Caco-2 (cell line): ENCODE results near the gene NT5C1B. TPM values are rescaled to one million over a fixed set of nuclear protein-coding genes. Genes with fewer than 3 reads are reported as not detected.

Experiments used
- BruUV-seq: library from RNA; stranded (reverse); fragments of 400-500 nt; replicated peaks from 2 replicates; lab custom pipeline; 2021; lab: Mats Ljungman, UMichigan
- CTCF ChIA-PET: fragments of 300-600 bp; sonication (Branson Sonifier 250); formaldehyde crosslinking; loops from one replicate; lab custom pipeline; 2022; ENCODE audit warnings: antibody characterized with exemption; lab: Charles Lee
- POLR2A ChIA-PET: fragments of 300-600 bp; sonication (Branson Sonifier 250); formaldehyde crosslinking; loops from one replicate; lab custom pipeline; 2022; ENCODE audit warnings: antibody characterized with exemption; lab: Charles Lee
- DNase-seq, 2 experiments: peaks; one replicate each; pipeline versions ENCODE4 v3.0.0 to v3.0.0-alpha.2; 2020 to 2022
- H3K27me3 ChIP-seq: replicated peaks from 2 replicates; pipeline ENCODE4 v1.6.0; 2011; ENCODE audit warnings: low read length; ENCODE audit not compliant: control insufficient read depth, insufficient read depth
- H3K36me3 ChIP-seq: 2 replicates; pipeline ENCODE4 v1.5.1; 2011; ENCODE audit warnings: low read length; ENCODE audit not compliant: control insufficient read depth, insufficient read depth
- H3K4me1 ChIP-seq: fragments of 250-450 bp; sonication (Bioruptor Pico); 2 replicates; pipeline ENCODE4 v1.5.1; 2020; ENCODE audit warnings: mild to moderate bottlenecking
- H3K4me3 ChIP-seq: 2 replicates; pipeline ENCODE4 v1.5.1; 2011; ENCODE audit warnings: low read depth, mild to moderate bottlenecking, control low read depth, low read length
- H3K9me3 ChIP-seq: fragments of 250-450 bp; sonication (Bioruptor Pico); 2 replicates; pipeline ENCODE4 v1.5.1; 2020; ENCODE audit warnings: mild to moderate bottlenecking, moderate library complexity
- H3K27ac Mint-ChIP-seq: one replicate; pipeline ENCODE4 v1.8.0; 2022; ENCODE audit warnings: mixed read lengths; ENCODE audit not compliant: unreplicated experiment
- H3K27me3 Mint-ChIP-seq: one replicate; pipeline ENCODE4 v1.8.0; 2022; ENCODE audit warnings: mixed read lengths; ENCODE audit not compliant: insufficient read depth, unreplicated experiment
- H3K36me3 Mint-ChIP-seq: one replicate; pipeline ENCODE4 v1.8.0; 2022; ENCODE audit warnings: mild to moderate bottlenecking, mixed read lengths; ENCODE audit not compliant: insufficient read depth, unreplicated experiment
- H3K4me1 Mint-ChIP-seq: one replicate; pipeline ENCODE4 v1.8.0; 2022; ENCODE audit warnings: low read depth, mixed read lengths; ENCODE audit not compliant: unreplicated experiment
- H3K4me3 Mint-ChIP-seq: one replicate; pipeline ENCODE4 v1.8.0; 2022; ENCODE audit warnings: mild to moderate bottlenecking, moderate library complexity, mixed read lengths; ENCODE audit not compliant: unreplicated experiment
- H3K9me3 Mint-ChIP-seq: one replicate; pipeline ENCODE4 v1.8.0; 2022; ENCODE audit warnings: mixed read lengths; ENCODE audit not compliant: unreplicated experiment
- intact Hi-C: fragments of 100-400 bp; cut with micrococcal nuclease; formaldehyde crosslinking; loops from one replicate; pipeline ENCODE4 v1.10.0; 2022; ENCODE audit not compliant: unreplicated experiment
- total RNA-seq: library from RNA; stranded (reverse); gene quantifications from 2 replicates; pipeline ENCODE4 v1.2.3, GENCODE V29; 2022
- TF ChIP-seq, protein P1 (sequence below), 2 experiments: fragments of 200-600 bp in 1 of 2; IDR thresholded peaks; 1 replicate in 1 of 2; 2 replicates in 1 of 2; pipeline versions ENCODE4 v1.5.1 to v1.8.0; 2011 to 2022; ENCODE audit warnings: antibody characterized with exemption in 1 of 2, control low read depth in 1 of 2, inconsistent platforms in 1 of 2, low read depth in 1 of 2, low read length in 1 of 2, mild to moderate bottlenecking in 1 of 2, moderate library complexity in 1 of 2; ENCODE audit not compliant: insufficient read depth in 1 of 2, severe bottlenecking in 1 of 2, unreplicated experiment in 1 of 2

Gene NT5C1B
- total RNA-seq, 1 experiment from 2014 or later: not detected

DNA sequence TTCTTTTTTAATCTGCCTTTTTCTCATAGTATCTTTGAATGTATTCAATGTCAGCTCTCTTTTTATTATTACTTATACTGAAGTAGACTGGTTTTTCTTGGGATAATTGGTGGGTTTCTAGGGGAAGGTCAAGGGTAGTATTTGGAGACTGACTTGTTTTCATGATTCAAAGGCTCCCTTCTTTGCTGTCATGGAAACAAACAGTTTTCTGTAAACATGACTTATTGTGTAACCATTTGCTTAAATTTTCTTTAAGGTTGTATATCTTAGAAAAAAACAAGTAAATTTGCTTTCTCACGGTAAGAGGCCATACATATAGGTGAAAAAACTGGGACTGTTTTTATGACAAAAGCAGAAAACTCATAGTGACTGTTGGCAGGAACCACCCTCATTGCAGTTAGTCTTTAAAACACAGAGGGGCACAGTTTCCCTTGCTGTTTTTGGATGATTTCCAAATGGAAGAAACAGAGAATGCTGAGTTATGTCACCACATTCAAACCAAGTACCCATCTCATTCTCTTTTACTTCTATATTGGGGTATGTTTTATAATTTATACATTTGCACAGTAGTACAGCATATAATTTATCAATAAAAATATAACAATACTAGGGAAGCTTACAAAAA, 23.1 kb downstream of the NT5C1B start:
- H3K9me3 Mint-ChIP-seq: no peaks in the 10 kb centered on the region
- Histone ChIP-seq H3K9me3 (no peaks in the 10 kb centered on the region), H3K36me3 (no peaks in the 10 kb centered on the region), H3K27me3 (no peaks in the 10 kb centered on the region), H3K4me3 (no peak overlapping the region), H3K4me1 (no peaks in the 10 kb centered on the region)
- H3K27me3 Mint-ChIP-seq: no peaks in the 10 kb centered on the region
- no peak overlapping the region for H3K4me3 Mint-ChIP-seq
- BruUV-seq: no TSS peak
- no peak for DNase-seq
- H3K4me1 Mint-ChIP-seq: no peaks in the 10 kb centered on the region
- ChIA-PET CTCF (no interaction called here), POLR2A (no interaction called here)
- TF ChIP-seq, protein P1, sequence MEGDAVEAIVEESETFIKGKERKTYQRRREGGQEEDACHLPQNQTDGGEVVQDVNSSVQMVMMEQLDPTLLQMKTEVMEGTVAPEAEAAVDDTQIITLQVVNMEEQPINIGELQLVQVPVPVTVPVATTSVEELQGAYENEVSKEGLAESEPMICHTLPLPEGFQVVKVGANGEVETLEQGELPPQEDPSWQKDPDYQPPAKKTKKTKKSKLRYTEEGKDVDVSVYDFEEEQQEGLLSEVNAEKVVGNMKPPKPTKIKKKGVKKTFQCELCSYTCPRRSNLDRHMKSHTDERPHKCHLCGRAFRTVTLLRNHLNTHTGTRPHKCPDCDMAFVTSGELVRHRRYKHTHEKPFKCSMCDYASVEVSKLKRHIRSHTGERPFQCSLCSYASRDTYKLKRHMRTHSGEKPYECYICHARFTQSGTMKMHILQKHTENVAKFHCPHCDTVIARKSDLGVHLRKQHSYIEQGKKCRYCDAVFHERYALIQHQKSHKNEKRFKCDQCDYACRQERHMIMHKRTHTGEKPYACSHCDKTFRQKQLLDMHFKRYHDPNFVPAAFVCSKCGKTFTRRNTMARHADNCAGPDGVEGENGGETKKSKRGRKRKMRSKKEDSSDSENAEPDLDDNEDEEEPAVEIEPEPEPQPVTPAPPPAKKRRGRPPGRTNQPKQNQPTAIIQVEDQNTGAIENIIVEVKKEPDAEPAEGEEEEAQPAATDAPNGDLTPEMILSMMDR (IDR thresholded peaks at IDR 0.05; ENCODE audit: insufficient read depth in 1 of 2, low read depth in 1 of 2, low read length in 1 of 2, severe bottlenecking in 1 of 2, unreplicated experiment in 1 of 2): no peak
- H3K36me3 Mint-ChIP-seq: no peaks in the 10 kb centered on the region
- H3K27ac Mint-ChIP-seq: no peak overlapping the region
- intact Hi-C loops: no loop called here

DNA sequence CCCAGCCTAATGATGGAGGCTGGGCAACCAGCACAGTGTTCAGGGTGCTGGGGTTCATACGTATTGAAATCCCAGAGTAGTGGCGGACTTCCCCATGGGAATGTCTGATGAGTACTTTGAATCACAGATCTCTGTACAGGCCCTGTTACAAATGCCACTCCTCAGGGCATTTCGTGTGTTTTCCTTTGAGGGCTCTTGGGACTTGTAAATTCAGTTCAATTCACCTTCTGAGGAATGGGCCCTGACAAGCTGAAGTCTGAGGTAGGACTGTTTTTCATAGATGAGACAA, 28.6 kb downstream of the NT5C1B start:
- intact Hi-C loops: loop anchor here (1.0 to 5.0 kb wide), 2 partner anchors 40 to 797 kb away; partner anchors contain the start of gene OSR1
- Histone ChIP-seq H3K36me3 (0 out of 2 replicates have a peak, but pooled peaks cover 2% of the 10 kb centered on the region), H3K9me3 (no peaks in the 10 kb centered on the region), H3K4me3 (peak overlapping the region; percentile 73), H3K4me1 (peaks cover 8% of the 10 kb centered on the region), H3K27me3 (no peaks in the 10 kb centered on the region)
- TF ChIP-seq, protein P1 (IDR thresholded peaks at IDR 0.05; ENCODE audit: insufficient read depth in 1 of 2, low read depth in 1 of 2, low read length in 1 of 2, severe bottlenecking in 1 of 2, unreplicated experiment in 1 of 2): no peak
- Mint-ChIP-seq H3K36me3 (no peaks in the 10 kb centered on the region), H3K27ac (peak overlapping the region; percentile 80), H3K27me3 (no peaks in the 10 kb centered on the region), H3K4me3 (peak overlapping the region; percentile 89), H3K4me1 (peaks cover 14% of the 10 kb centered on the region), H3K9me3 (no peaks in the 10 kb centered on the region)
- ChIA-PET CTCF (interaction anchor here (1.2 kb wide), 1 partner anchor 40 kb away, joined by 5 read pairs; no protein-coding TSS in a partner anchor), POLR2A (interaction anchor here (0.6 kb wide), 1 partner anchor 110 kb away, joined by 7 read pairs; no protein-coding TSS in a partner anchor)
- no peak for DNase-seq
- no TSS peak for BruUV-seq

DNA sequence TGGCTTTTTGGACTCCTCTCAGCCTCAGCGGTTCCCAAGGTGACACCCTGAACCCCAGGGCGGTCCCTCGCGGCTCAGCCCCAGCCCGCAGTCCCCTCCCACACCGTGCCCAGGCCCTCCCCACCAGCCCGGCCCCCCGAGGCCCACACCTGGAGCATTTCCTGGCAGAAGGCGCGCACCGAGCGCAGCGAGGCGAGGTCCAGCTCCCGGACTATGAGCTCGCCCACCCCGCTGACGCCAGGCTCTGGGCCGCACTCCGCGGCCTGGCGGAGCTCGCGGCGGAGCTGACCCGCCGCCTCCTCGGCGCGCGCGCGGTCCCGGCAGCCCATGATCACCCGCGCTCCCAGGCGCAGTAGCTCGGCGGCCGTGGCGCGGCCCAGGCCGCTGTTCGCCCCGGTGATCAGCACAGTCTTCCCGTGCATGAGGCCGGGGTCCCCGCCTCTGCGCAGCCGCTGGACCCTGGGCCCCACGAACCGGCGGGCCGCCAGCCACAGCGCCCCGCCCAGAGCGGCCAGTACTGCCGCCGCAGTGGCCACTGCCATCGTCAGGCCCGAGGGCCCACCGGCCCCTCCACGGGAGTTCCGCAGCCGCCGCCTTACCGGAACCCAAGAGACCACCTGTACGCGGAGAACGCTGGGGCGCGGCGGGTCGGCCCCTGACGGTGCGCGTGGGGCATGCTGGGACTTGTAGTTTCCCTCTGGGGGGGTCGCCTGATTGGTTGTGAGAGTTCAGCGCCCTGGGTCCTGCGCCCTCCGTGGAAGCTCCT, 29.2 kb downstream of the NT5C1B start, which contains the start of gene RDH14:
TSS of gene RDH14 (minus strand) at position 623 of the 766 bp plus-strand sequence. CDS start at position 542, 81 bp downstream.
- no peaks in the 10 kb centered on the region for H3K9me3 Mint-ChIP-seq
- H3K4me1 ChIP-seq: peaks cover 8% of the 10 kb centered on the region
- H3K27me3 ChIP-seq: no peaks in the 10 kb centered on the region
- peak within 1 kb of the TSS; percentile 89 for H3K4me3 Mint-ChIP-seq
- peak within 1 kb of the TSS; percentile 80 for H3K27ac Mint-ChIP-seq
- CTCF ChIA-PET: interaction anchor here (1.2 kb wide), 1 partner anchor 40 kb away, joined by 5 read pairs; no protein-coding TSS in a partner anchor
- TF ChIP-seq, protein P1 (IDR thresholded peaks at IDR 0.05; ENCODE audit: insufficient read depth in 1 of 2, low read depth in 1 of 2, low read length in 1 of 2, severe bottlenecking in 1 of 2, unreplicated experiment in 1 of 2): no peak
- H3K36me3 ChIP-seq: 0 out of 2 replicates have a peak, but pooled peaks cover 2% of the 10 kb centered on the region
- H3K27me3 Mint-ChIP-seq: no peaks in the 10 kb centered on the region
- intact Hi-C loops: loop anchor here (1.0 to 5.0 kb wide), 2 partner anchors 40 to 797 kb away; partner anchors contain the start of gene OSR1
- H3K36me3 Mint-ChIP-seq: peaks cover 5% of the 10 kb centered on the region
- peak; percentile 95 to 96 for DNase-seq
- peaks cover 14% of the 10 kb centered on the region for H3K4me1 Mint-ChIP-seq
- POLR2A ChIA-PET: interaction anchor here (0.6 to 1.0 kb wide), 3 partner anchors 62 to 1124 kb away, joined by 4 to 7 read pairs (median 4); no protein-coding TSS in a partner anchor
- no peaks in the 10 kb centered on the region for H3K9me3 ChIP-seq
- peak within 1 kb of the TSS; percentile 73 for H3K4me3 ChIP-seq
- no TSS peak for BruUV-seq
